GM18861 (cell line): ENCODE results near the gene HEBP2.
"Not testable (repeated sequence)": the region's sequence is repeated elsewhere in the genome, so short reads cannot be mapped to it uniquely, and the experiment has no call there.

Experiments used
- ATAC-seq: cut with Tn5 transposase; IDR thresholded peaks from one replicate; pipeline ENCODE4 v1.9.1; 2021; ENCODE audit not compliant: unreplicated experiment

The HEBP2 gene

DNA sequence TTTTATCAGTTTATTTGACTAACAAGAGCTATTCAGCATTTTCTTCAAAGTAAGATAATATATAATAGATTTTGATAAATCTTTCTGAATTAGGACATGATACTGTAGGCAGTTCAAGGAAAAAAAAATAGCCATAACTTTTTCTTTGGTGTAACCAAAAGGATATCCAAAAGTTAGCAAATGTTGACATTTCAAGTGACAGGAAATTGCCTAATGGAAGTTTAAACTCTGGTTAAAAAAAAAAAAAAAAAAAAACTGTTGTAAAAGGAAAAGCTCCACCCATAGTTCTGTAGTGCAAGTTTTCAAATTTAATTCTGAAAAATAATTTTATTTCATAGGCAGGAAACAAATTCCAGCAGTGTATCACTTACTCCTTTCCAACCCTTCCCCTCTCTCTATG lies 18.8 kb downstream of the HEBP2 start:
- ATAC-seq = no peak

DNA sequence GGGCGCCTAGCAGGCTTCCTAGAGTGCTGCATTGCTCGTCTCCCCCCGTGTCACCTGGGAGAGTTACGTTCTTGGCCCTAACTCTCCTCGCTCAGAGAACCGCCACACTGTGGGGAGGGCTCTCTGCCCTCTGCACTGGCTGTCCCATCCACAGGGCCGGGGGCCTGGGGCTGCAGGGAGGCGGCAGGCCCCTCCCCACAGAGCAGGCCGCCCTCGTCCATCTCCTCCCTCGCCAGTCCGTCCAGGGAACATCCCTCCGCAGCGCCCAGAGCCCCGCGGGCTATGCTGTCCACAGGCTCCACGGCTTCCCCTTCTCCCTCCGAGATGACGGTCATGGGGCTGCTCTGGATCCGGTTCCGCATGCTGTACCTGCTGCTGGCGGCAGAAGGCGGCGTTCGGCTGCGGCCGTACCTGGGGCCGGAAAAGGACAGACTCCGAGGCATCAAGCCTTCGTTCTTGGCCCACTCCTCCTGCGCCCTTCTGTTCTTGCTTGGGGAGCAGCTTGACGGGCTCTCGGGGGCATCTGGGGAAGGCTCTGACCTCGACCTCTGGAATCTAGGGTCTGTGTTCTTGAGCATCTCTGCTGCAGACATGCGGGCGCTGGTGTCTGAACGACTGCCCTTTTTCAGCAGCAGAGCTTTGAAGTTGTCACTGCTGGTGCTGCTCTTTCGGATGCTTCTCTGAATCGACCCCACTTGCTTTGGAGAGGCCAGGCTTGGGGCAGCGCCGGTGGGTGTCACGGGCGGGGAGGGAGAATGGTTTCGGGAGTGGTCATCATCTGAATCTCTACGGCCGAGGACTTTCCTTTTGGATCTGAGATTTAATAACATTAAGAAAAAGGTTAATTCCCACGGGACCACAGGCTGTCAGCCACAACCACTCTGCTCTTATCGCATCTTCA lies 20.2 kb downstream of the HEBP2 start:
- no peak for ATAC-seq

DNA sequence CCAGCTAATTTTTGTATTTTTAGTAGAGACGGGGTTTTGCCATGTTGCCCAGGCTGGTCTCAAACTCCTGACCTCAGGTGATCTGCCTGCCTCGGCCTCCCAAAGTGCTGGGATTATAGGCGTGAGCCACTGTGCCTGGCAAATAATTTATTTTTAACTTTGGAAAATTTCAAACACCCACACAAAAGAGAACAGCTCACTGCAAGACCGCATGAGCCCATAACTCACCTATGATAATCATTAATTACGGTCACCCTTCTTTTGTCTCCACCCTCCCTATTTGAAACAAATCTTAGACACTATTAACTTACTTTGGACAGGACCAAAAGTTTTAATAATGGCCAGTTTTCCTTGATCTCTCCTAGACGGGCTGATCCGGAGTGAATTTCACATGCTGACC lies 21.2 kb downstream of the HEBP2 start:
- ATAC-seq = not testable (repeated sequence)

DNA sequence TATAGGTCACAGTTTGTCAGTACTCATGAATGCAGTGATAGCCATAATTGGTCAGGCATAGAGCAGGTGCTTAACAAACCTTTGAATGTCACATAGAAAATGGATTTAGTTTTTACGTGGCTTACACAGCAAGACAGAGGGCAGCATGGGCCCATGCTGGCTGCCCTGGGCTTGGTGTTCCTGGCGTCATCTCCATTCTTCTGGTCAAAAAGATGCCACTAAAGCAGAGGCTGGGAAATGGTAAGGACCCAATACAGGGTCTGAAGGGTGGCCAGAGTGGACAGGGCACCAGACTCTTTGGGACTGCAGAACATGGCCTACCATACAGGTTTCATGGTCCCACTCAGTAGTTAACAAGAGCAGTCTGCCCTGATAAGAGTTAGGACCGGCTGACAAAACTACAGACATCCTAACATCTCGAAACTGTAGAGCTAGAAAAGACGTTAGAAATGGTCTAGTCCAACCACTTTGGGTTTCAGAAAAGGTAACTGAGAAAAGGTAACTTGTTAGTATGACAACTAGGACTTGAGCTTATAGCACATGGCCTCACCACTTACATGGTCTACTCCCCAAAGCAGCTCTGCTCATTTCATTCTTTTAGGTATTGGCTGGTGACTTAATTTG lies 22.6 kb downstream of the HEBP2 start:
- ATAC-seq = no peak

DNA sequence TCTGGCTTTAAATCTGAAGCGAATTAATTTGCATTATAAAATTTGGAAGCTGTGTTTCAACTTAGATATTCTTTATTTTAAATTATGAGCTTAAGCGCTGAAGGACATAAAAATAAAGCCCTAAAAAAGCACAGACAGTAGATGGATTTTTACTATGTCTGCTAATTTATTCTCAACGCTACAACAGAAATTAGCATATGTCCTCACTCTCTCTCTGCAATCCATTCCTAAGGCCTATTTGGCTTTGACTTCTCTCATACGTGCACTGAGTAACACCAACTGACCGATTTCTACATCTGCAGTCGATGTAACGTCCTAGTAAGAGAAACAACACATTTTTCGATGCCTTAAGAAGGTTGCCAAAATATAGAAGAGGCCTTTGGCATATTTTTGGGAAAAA lies 23.7 kb downstream of the HEBP2 start:
- no peak for ATAC-seq

DNA sequence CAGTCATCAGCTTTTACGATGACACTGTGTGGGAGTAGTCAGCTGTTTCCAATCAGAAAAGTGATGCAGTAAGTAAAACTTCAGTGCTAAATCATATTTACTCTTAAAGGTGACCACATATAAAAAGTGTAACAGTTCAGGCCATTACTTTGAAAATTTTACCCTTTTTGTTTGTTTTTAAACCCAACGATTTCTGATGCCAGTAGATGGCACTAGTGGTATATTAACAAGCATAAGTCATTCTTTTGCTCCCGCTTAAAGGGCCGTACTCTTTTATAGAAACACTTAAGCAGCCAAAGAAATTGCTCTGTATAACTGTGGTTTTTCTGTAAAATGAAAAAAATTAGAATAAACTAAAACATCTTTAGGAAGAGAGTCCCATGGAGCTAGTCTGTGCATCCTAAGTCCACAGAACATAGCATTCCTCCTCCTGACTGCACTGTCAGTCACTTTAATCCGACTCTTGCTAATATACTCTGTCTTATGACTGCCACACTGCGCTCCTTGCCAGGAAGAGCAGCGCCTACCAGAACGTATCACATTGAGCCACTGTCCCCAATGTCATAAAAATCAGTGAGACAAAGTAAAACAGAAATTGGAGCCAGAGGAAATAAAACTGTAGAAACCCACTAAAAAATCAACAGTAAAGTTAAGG lies 25.0 kb downstream of the HEBP2 start:
- ATAC-seq = no peak

DNA sequence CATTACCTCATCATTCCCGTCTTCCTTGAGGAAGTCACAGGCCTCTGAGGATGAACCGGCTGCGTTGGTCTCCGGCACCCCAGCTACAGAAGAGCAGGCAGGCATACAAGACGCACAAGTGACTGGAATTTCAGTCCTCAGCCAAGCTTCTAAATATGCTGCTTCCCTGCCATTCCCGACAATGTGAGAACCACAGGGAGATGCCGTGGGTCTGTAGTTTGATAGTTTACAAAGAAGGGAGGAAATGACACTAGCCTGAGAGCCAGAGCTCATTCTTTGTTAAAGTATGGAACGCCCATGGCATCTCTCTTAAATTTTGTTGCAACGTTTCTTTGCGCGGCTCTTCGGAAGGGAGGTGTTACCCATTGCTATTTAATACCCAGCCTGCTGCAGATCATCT lies 25.7 kb downstream of the HEBP2 start:
- no peak for ATAC-seq

DNA sequence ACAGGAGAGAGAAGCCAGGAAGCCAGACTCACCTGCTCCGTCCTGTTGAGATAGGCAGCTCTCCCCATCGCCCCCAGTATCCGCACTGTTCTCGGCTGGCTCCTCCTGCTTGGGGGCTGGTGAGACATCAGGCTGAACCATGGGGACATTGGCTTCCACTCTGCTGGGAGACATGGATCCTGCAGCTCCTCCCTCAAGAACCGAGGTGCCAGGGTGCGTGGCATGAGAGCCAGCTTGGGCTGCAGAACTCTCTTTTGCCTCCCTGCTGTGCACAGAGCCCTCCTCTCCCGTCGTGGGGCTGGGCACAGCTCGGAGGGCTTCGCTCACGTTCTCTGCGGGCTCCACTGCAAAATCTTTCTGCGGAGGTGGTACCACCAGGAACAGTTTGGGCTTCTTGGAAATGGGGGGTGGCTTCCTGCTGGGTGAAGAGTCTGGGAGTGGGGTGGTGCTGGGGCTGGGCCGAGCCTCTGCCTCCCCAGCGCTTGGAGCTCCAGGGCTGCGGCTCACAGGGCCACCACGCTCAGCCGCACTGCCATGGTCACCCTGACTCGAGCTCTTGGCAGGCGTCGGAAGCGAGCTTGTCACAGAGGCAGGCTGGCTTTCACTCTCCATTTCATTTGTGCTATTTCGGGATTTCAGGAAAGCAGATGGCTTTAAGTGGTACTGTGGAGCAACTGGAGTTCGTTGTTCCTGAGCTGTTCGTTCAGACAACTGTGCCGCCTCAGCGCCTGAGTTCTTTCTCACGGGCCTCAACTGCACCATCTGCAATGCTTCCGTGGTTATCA lies 26.5 kb downstream of the HEBP2 start:
- no peak for ATAC-seq

DNA sequence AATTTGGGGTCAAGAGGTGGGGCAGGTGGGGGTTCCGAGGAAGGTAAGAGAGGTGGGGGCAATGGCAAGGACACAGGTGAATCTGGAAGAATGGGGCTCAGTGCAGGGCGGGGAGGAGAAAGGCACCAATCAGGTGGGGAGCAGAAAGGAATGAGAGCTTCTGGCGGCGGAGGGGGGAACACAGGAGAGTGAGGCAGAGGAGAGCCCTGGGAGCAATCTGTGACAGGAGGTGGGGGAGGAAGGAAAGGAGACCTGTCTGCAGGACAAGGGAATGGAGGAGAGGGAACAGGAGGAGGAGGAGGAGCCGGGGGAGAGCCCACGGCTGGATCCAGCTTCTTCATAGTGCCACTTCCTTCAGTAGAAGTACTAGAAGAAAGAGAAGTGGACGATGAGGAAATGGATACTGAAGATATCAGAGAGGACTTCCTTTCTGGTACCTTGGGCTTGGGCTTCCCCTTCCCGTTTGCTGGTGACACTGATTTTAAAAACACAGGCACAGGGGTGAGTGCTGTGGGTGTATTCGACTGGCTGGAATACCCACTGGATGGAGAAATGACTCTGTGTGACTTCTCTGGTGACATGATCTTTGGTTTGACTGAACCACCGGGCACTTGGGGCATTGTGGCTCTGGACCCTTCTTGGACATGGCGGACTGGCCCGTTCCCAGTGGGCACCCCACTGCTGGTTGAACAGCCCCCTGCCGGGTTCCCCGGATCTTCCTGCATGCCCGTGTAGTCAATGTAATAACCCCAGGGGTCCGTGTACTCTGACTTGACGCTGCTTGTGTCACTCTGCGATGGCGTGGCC lies 27.4 kb downstream of the HEBP2 start:
- ATAC-seq = no peak

DNA sequence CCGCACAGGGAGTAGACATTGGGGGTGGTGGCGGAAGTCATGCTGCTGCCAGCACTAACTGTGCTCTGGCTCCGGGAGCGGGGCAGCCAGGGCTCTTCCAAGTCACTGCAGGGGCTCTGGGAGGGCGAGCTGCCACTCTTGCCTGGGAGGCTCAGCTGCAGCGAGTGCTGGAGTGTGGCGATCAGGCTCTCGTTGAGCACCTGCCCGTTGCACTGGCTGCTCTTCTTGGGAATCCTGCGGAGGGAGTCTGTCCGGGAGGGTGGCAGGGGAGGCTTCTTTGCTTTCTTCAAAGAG lies 28.0 kb downstream of the HEBP2 start:
- no peak for ATAC-seq

DNA sequence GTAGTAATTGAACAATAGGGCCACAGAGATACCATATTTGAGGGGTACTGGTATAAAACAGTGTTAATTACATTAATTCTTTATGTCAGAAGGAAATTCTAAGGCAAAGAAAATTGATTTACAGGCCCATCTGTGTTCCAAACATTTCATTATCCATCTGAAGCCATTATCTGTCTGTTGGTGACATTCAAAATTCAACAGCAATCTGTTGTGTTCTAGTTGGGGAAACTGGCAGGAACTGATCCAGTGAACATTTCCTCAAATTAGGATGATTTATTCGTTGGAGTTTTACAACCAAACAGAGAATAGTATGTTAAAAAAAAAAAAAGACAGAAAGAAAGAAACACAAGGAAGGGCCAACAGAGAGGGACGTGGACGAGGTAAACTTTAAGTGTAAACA lies 30.1 kb downstream of the HEBP2 start:
- no peak for ATAC-seq

DNA sequence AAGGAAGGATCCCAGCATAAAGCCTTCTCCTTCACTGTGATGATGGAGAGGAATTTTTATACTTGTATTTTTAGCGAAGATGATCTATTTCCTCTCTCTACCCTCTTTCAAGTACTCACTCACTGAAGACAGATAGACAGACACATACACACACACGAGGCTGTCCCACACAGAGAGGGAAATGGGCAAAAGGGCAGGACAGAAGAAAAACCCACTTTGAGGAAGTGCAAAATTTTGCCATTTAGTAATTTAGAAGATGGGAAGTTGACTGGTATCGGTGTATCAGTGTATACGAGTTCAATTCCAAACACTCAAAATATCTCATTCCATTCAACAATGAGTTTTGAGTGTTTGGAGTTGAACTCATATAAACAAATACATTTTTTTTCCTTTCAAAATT lies 30.9 kb downstream of the HEBP2 start:
- ATAC-seq = no peak

DNA sequence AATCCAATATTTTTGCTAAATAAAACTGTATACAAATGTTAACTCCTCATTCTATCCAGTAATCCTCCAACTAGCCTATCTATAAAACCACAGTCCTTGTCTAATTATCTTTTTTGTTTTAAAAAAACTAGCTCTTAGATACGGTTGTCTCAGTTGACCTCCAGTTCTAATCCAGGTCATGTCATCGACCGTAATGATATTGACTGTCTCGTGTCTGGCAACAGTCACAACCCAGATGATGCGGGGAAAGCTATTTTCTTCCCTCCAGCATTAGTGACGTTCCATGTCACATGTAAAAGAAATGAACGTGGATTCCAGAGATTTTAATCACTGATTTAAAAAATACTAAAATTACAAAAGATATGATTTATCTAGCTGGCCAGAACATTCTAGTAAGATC lies 35.5 kb downstream of the HEBP2 start:
- ATAC-seq = no peak

DNA sequence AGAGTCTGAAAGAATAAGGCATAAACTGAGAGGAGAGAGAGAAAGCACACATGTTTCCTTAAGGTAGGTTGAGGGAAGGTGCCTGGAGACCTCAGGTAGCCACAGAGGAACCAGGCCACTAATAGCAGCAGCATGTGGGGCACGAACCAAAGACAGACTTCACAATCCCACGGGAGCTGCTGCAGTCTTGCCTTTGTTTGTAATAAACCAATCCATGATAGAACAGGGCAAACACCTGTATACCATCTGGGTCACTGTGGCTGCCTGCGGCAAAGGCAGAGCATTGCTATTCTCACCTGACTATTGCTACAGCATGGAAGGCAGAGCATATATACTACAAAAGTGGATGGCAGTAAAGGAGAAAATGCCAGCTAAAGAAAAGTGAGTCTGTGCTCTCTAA lies 36.3 kb downstream of the HEBP2 start:
- no peak for ATAC-seq

DNA sequence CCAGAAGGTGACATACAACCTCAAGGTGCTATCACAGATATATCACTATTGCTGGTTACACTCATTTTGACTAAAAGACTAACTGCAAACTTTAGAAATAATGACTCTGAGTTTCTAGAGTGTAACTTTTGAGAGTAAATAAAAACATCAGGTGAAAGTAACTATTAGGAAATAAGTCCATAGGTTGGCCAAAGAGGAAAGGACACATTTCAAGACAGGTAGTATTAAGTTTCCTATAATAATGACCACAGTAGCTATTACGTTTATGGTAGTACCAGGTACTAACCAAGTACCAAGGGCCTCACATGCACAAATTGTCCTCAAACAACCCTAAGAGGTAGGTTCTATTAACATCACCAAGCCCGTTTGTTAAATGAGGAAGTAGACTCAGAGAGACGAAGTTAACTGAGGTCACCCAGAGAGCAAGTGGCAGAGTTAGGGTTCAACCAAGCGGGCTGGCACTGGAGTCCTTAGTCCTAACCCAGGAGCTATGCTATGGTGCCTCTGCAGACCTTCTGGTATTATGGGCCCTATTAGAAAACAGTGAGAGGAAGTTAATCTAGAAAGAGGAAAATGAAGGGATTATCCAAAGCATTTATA lies 36.8 kb downstream of the HEBP2 start:
- ATAC-seq = no peak

DNA sequence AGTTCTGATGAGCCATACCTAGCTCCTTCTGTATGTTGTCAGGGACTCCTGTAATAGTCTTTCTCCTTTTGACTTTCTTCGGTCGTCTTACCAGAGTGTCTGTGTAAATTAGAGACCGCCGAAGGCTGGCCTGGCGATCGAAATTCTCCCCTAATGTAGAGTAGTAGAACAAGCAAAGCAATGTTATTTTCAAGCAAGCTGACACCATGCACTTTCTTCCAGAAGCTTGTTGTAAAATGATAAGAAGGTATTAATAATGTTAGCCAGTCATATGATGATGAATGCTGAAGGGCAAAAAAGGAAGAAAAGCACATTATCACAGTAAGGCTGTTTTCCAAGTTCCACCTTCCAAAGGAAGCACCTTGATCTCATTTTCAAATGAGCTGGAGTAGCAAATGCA lies 37.9 kb downstream of the HEBP2 start:
- no peak for ATAC-seq

DNA sequence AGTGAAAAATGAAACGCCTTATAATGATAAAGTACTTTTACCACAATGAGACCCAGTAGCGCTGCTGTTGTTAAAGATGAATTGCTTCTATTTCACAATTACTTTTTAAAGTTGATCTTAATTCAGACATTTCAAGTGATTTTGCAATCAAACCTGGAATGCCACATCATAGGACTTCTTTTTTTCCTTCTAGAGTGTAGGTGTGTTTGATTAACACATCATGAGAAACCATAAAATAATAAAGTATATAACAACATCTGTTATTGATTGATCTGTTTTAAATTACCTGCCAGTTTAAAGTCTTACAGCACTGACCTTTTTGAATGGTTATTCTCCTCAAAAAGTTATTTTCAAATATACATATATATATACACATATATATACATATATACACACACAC lies 38.6 kb downstream of the HEBP2 start:
- ATAC-seq = no peak

DNA sequence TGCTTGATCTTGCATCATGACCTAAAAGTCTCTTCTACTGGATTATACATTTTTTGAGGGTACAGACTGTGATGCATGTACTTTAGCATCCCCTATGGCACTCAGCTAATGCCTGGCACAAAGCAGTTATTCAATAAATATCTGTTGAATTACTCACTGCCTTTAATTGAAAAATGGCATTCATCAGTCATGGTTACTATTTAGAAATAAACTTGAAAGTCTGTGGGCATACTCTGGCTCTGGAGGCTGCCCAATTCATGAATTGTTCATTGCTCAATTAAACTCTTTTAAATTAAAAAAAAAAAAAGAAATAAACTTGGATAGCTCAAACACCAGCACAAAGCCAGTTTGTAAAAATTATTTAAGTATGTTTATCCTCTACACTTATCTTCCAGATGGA lies 40.0 kb downstream of the HEBP2 start:
- no peak for ATAC-seq

DNA sequence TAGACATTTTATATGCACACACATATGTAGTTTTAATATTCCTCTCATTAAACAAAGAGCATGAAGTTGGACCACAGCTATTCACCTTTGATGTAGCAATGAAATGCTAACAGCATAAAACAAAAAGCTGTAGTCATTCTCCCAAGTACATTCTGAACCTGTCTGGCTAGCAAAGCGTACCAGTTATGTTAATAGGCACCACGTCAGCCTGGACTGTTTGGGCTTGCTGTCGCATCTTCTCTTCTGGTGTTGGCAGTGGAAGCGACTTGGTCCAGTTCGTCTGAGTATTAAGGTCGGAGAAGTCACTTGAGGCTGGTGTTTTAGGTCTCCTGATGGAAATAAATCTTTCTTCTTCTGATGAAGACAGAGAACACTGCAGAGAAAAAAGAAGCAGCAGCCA lies 42.8 kb downstream of the HEBP2 start:
- ATAC-seq = no peak

DNA sequence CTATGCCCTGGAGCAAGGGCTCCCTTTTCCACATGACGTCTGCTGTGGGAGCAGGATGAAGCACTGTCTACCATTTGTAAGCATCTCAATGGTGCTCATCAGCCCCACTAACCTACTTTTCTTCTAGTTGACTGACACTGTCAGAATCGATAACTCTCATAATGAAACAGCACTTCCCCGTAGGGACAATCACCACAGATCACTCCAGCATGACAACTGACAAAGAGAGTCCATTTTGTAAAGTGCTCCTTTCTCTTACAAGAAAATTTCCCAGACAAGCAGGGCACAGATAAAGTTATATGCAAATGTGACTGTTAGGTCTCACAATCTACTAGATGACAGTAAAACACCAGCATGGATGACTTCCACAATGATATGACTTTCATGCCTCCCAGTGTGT lies 46.4 kb downstream of the HEBP2 start:
- peak; percentile 77 for ATAC-seq
